Stimulated activated naive CD4-positive, alpha-beta T cell (primary cell): Measurements from ENCODE around the gene SNTG2.
"Not testable (repeated sequence)": the region's sequence is repeated elsewhere in the genome, so short reads cannot be mapped to it uniquely, and the experiment has no call there.

ENCODE experiments used
- DNase-seq, 6 experiments: peaks; one replicate each; lab custom pipeline; 2025; lab: John Stamatoyannopoulos, UW

Gene SNTG2

DNA sequence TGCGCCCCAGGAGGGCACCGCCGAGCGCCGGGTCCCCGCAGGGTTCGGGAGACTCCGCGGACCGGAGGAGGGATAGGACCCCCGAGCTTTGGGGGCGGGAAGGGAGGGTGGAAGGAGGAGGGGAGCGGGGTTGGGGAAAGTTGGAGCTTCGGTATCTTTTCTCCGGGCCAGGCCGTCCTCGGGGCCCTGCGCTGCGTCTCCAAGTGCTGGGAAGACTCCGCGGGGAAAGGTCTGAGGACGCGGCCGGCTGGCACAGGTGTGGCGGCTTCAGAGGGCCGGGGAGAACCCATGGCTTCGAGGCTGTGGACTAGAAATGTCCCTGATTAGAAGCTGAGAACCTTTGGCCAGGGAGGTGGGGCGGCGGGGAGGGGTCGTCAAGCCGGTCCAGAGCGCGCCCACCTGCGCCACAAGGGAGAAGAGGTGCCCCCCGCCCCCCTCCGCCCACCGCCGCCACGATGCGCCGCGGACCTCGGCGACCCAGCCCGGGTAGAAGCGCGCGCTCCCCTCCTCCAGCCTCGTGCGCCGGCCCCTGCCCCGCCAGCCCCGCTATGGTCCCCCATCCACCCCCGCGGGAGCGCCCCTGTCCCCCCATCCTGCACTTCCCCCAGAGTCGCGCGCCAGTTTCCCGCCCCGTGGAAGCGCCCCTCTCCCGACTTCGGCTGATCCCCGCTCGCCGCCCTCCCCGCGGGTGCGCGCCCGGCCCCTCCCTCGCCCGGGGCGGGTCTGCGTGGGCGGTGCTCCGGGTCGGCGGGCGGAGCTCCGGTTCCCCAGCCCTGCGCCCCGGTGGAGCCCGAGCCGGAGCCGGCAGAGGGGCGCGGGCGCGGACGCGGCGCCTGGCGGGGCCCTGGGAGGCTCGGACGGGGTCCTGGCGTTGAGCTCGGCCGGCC, at the start of gene SNTG2:
Gene SNTG2 (plus strand): TSS at position 770 of the 887 bp plus-strand sequence. CDS start 148 bp downstream, outside the sequence.
- peak in 5 of 6 experiments; percentile 23 to 43 (median 31) for DNase-seq

DNA sequence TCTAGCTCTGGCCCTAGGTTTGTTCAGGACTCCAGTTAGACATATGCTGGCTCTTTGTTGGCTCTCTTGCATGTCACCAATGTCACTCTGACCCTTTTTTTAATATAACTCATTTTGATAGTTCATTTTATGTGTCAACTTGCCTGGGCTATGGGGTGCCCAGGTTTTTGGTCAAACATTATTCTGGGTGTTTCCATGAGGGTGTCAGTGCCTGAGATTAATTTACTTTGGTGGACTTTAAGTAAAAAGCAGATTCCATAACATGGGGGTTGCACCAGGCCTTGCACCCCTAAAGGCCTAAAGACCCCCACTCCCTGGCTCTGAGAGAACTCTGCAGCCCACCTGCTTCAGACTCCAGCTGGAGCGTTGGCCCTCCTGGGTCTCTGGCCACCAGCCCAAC, 48.1 kb upstream of the SNTG2 start:
- no peak for DNase-seq

DNA sequence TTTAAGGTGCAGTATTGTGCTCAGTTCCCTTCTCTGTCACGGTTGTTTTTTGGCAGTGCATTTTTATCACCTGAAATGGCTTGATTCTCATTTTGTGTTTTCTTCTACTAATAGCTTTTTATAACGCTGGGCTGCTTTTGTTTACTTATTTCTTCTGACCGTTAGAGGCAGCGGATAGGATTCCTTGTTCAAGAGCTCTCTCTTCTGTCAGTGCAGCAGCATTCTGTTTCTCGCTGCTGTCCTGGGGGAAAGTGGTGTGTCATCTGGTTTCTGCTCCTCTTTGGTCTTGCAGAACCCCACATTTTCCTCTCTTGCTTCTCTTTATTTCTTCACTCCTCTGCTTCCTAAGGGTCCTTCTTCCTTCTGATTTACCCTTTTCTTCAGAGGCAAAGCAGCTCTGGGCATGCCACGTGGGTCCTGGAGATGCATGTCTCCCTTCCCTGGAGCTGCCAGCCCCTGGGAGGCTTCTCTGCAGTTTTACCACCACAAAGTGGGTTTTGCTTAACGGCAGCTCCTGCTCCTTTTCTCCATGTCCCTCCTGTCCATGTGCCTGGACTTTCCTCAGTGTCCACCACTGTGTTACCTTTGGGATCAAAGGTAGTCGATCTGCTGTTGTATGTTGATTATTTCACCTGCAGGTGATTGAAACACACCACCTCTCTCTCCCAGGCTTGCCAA, 47.3 kb upstream of the SNTG2 start:
- no peak for DNase-seq

DNA sequence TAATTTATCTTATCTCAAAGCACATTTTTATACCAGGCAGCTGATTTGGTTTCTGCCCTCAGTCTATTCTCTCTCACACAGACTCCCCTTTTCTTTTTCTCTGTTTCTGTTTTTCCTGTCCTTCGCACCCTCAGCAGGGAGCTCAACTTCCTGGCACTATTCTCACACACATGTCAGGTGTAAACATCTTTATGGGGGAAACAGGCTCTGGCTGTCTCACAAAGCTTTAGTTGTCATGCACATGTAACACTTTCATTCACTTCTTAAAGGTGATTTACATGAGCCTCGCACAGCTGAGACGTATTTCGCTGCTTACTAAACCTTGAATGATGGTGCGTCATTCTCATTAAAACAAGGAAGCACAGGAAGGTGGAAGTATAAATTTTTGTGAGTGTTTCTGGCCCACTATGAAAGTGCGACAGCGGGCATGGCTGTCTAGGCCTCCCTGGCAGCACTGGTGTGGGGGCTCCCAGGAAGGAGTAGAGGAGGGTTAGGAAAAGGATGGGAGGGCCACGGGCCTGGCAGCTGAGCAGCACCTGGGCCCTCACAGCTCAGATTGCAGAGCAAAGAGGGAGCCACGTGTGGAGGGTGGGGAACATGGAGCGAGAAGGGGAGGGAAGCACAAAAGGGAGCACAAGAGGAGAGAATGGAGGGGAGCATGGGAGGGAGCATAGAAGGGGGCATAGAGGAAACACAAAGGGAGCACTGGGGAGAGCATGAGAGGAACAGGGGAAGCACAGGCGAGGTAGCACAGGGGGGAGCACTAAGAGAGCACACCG, 46.2 kb upstream of the SNTG2 start:
- no peak for DNase-seq

DNA sequence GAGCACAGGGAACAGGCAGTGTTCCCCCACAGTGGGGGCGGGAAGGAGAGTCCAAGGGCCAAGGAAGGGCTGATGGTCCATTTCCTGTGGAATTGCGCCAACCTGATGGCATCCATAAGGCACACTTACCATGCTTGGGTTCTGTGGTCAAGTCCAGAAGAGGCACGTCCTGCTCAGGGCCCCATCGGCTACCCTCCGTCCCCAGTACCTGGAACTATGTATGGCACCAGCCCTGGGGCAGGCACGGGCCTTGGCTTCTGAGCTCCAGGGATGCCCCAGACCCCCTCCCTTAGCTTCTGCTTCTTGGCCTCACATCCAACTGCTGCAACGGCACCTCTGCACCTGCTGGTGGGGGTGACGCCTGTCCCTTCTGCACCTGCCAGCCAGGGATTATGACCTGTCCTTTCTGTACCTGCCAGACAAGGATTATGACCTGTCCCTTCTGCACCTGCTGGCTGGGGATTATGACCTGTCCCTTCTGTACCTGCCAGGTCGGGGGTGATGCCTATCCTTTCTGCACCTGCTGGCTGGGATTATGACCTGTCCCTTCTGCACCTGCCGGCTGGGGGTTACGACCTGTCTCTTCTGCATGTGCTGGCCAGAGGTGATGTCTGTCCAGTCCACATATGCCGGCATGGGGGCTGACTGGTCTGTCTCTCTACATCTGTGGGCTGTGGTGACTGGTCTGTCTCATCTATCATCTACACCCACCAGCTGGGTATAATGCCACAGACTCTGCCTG, 45.4 kb upstream of the SNTG2 start:
- DNase-seq, result no peak

DNA sequence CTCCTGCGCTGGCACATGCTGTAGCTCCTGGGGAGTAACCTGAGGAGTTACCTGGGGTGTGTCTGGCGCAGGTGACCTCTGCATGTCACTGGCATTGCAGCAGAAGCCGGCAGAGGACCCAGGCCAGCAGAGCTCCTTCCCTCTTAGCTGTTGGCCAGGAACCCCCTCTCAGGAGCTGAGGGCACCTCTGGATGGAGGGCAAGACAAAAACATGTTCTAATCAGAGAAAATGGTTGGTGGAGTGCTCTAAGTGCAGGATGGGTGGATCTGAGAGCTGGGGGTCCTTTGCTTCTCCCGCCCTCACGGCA, 44.9 kb upstream of the SNTG2 start:
- DNase-seq, result no peak

DNA sequence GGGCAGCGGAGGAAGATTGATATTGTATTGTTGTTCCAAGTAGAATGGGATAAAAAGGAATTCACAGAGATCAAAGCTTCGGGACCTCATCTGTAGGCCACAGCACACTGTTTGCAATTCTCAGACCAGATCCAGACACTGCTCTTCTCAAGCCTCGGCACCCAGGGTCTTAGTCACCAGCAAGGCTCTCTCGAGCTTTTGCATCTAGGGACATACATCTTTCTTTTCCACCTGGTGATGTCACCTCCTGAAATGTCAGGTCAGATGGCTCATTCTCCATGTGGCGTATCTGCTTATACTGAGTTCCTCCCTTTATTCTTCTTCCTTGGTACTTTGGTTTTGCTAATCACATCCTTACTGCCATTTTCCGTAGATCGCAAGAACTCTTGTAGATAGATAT, 42.9 kb upstream of the SNTG2 start:
- no peak for DNase-seq

DNA sequence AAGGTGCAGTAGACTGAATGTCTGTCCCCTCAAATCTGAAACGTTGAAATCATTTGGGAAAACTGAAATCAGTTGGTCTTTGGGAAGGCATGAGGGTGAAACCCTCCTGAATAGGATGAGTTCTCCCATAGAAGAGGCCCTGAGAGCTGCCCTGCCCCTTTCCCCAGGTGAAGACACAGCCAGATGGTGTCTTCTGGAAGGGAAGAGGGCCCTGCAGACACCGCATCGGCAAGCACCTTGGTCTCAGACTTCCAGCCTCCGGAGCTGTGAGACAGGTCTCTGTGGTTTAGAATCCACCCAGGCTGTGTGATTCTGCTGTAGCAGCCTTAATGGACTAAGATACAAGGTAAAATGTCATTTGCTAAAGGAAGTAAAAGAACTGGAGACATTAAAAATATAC, 42.1 kb upstream of the SNTG2 start:
- DNase-seq, result no peak

DNA sequence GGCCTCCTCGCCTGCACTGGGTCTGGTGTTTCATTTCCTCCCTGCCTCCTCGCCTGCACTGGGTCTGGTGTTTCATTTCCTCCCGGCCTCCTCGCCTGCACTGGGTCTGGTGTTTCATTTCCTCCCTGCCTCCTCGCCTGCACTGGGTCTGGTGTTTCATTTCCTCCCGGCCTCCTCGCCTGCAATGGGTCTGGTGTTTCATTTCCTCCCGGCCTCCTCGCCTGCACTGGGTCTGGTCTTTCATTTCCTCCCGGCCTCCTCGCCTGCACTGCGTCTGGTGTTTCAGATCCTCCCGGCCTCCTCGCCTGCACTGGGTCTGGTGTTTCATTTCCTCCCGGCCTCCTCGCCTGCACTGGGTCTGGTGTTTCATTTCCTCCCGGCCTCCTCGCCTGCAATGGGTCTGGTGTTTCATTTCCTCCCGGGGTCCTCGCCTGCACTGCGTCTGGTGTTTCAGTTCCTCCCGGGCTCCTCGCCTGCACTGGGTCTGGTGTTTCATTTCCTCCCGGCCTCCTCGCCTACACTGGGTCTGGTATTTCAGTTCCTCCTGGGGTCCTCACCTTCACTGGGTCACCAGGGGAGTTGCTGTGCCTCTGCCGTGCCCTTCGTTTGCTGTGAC, 40.8 kb upstream of the SNTG2 start:
- DNase-seq, result not testable (repeated sequence)

DNA sequence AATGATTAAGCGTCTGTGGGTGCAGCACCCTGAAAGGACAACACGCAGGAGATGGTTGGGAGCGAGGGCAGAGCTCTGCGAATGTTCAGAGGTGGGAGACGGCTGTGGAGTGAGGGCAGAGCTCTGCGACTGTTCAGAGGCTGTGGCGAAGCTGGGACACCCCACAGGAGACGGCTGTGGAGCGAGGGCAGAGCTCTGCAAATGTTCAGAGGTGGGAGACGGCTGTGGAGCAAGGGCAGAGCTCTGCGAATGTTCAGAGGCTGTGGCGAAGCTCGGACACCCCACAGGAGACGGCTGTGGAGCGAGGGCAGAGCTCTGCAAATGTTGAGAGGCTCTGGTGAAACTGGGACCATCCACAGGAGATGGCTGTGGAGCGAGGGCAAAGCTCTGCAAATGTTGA, 40.0 kb upstream of the SNTG2 start:
- DNase-seq, result no peak

DNA sequence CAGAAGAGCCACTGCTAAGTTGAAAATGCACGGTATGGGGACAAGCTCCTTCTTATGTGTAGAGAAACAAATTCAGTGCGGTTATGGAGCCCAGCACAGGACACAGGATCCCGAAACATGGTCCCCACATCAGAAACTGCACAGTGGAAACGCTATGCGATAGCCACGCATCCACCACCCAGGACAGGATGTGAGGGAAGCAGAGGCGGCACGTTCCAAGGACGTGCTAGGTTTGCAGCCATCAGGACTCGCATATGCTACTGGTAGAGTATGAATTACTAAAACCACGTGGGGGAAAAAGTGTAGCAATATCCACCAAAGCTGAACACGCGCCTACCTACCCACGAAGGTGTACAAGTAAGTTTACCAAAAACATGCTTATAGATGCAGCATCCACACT, 34.7 kb upstream of the SNTG2 start:
- no peak for DNase-seq

DNA sequence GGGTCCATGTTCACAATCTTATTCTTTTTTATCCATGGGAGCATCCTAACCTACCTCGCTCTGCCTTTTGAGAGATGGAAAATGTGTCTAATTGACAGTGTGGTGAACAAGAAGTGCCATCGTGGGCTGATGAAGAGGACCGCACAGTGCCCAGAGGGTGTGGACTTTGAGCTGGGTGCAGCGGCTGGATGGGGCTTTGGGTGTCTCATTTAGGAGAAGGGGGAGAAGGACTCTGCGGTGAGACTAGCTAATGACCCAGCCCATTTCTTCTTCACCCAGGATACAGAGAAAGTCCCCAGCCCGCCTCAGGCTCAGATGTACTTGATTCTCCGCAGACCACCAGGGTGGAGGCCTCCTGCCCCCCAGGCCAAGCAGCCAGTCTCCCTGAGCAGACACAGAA, 33.7 kb upstream of the SNTG2 start:
- no peak for DNase-seq

DNA sequence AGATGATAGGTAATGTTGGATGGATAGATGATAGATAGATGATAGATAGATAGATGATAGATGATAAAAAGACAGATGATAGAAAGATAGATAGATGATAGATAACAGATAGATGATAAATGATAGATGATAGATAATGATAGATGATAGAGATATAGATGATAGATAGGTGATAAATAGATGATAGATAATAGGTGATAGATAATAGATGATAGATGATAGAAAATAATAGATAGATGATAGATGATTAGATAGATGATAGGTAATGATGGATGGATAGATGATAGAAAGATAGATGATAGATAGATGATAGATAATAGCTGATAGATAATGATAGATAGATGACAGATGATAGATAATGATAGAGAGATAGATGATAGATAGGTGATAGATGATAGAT, 31.0 kb upstream of the SNTG2 start:
- no peak for DNase-seq

DNA sequence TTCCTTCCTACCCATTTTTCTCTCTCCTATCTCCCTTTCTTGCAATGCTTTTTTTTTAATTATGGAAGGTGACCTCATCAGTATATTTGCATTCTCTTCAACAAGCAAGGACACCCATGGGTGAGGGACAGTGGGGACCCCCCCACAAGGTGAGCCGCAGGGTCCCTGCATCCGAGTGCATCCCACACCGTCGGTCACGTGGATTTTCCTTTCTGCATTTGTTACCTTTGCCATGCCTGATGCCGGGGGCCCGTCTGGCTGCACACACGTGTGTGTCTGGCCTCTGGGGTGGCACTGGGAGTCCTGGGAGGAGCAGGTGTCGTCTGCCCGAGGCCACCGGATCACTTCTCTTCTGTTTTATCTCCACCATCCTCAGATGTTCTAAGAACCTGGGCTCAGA, 30.1 kb upstream of the SNTG2 start:
- DNase-seq, result no peak

DNA sequence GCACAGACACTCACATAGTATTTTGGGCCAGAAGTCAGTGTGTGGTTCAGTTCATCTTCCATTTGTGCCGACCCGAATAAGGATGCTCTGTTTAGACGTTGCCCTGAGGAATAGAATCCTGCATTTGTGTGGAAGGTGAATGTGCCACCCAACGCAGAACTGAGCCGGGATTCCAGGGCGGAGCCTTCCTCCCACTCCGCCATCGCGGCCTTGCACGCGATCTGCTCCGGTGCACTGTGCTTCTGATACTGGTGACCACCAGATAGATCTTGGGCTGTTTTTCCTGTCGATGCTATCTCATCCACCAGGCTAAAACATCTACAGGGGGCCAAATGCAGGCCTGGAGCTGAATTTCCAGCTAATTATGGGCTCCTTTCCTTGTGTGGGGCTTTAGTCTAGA, 29.6 kb upstream of the SNTG2 start:
- DNase-seq, result no peak

DNA sequence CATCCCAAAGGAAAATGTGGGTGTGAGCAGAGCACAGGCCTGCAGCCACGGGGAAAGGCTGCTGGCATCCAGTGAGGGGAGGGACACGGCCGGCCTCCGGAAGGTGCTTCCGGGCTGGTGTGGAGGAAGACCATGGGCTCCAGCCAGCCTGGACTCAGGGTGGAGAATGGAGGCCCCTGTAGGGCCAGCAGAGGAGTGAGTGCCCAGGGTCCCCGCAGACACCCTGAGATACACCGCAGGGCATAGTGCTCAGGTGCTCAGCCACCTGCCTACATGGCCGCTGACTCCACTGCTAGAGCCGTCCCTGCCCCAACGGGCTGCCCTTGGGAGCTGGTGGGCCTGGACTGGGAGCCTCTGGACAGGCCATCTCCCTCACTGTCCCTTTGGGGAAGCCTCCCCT, 28.5 kb upstream of the SNTG2 start:
- DNase-seq, result no peak

DNA sequence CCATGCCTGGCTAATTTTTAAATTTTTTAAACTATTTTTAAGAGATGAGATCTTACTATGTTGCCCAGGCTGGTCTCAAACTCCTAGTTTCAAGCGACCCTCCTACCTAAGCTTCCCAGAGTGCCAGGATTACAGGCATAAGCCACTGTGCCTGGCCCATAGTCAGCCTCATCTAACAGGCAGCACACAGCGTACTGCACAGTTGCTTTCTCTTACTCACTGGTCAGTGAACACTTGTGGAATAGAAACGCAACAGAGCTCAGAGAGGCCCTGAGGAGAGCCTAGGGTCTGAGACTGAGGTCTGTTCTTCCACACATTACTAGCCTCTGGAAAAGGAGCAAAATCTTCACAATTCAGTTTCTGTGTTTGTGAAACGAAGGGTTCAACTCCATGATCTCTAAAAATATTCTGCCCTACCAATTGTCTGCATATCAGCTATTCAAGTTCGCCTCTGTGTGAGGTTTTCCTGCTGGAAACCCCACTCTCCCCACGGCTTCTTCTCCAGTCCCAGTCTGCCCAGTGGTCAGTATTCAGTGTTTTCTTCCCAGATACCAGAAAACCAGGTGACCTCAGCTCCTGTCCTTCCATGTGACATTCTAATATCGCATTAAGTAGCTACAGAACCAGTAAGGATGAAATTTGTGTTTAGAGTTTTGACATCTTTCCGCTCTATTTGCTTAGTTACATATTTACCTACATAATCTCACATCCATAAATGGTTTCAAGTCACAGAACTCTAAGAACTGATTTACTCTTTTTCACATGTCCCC, 26.6 kb upstream of the SNTG2 start:
- no peak for DNase-seq

DNA sequence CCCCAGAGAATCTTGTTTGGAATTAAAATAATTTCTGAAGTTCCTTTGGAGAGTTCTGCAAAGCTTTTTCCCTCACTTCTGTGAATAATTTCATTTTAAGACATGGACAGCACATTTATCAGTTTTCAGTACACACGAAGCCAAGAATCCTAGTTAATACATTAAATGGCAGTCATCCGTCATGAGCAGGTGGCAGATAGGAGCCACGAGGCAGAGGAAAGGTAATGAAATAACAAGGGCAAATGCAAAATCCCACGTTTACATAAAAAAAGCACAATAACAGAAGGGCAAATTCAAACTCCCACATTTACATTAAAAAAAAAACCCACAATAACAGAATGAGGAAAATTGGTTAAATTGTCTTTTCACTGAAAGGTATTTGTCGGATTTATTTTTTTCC, 25.9 kb upstream of the SNTG2 start:
- no peak for DNase-seq

DNA sequence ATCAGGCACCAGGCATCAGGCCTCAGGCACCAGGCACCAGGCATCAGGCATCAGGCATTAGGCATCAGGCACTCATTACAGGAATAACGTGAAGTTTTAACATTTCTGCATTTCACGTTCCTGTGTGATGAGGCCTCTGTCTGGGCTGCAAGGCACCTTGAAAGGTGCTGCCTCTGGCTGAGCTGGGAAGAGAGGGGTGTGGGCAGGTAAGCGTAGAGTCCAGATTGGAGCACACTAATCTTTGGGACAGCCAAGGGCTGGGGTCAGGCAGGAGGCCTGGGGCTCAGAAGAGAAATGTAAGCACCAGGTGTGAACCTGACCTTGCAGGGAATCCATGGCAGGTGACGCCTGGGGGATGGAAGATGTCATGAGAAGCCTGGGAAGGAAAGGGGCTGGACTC, 25.3 kb upstream of the SNTG2 start:
- DNase-seq, result no peak

DNA sequence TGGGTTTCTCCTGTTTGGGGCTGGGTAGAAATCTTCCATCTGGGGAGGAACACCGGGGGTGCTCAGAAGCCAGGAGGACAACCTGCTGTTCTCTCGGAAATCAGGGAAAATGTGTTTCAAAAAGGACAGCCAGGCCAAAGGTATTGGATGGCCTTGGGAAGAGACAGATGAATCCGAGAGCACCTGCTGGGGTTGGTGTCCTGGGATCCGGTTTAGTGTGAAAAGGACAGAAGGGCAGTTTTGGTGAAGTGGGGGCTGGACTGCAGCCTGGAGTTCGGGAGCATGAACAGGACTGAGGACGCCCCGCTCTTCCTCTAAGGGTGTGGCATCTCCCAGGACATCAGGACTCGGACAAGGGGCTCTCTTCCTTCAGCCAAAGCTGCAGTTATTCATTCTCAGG, 24.9 kb upstream of the SNTG2 start:
- DNase-seq, result no peak

DNA sequence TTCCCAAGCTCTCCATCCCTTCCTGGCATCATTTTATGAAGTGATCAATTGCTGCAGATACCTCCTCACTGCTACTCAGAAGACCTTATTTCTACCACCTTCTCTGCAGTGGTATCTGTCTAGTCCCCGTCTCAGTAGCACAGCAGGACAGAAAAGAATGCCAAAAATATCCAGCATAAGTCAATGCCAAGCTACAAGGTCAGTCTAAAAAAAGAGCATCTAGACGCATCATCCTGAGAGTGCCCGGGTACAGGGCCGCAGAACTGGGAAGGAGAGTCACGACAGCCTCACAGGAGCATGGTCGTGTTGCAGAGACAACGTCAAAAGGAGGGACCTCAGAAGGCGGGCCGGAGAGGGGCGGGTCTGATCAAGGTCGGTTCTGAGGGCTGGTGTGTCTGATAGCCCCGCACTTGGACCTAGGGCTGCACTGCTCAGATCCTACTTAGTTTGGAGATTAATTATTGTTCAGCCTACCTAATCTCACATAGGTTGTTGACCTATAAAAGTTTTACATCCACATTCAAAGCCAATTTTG, 24.3 kb upstream of the SNTG2 start:
- no peak for DNase-seq
